D721Med (cell line): Measurements from ENCODE around the gene STX1A.

Source experiments
- DNase-seq: peaks from one replicate; pipeline ENCODE4 v3.0.0; 2011; ENCODE audit warnings: low spot score; ENCODE audit not compliant: insufficient read length
- FAIRE-seq: peaks from 2 replicates; lab custom pipeline; 2011; peaks lifted over from hg19 to GRCh38; lab: Jason Lieb, UNC
- TF ChIP-seq, protein P1 (sequence below): IDR thresholded peaks from 2 replicates; pipeline ENCODE4 v1.5.1; 2012; ENCODE audit warnings: mild to moderate bottlenecking, control low read depth; ENCODE audit not compliant: insufficient read depth; ENCODE audit errors: missing control alignments

The STX1A gene

DNA sequence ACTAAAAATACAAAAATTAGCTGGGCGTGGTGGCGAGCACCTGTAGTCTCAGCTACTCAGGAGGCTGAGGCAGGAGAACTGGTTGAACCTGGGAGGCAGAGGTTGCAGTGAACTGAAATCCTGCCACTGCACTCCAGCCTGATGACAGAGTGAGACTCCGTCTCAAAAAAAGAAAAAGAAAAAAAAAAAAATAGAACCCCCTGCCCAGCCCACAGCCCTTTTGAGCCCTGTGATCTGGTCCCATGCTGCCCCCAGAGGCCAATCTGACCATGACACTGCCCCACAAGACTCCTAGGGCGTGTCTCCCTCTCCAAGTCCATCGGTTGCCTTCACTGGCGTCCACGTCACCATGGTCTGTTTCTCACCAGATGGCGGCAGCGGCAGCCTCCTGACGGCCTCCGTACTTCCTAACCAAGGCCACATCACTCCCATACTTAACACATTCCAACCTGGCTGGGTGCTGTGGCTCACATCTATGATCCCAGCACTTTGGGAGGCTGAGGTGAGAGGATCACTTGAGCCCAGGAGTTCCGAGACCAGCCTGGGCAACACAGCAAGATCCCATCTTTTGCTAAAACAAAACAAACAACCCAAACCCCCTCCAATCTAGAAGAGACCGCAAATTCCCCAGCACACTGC, 18.0 kb downstream of the STX1A start:
- FAIRE-seq (no peak), DNase-seq (no peak)
- TF ChIP-seq, protein P1, sequence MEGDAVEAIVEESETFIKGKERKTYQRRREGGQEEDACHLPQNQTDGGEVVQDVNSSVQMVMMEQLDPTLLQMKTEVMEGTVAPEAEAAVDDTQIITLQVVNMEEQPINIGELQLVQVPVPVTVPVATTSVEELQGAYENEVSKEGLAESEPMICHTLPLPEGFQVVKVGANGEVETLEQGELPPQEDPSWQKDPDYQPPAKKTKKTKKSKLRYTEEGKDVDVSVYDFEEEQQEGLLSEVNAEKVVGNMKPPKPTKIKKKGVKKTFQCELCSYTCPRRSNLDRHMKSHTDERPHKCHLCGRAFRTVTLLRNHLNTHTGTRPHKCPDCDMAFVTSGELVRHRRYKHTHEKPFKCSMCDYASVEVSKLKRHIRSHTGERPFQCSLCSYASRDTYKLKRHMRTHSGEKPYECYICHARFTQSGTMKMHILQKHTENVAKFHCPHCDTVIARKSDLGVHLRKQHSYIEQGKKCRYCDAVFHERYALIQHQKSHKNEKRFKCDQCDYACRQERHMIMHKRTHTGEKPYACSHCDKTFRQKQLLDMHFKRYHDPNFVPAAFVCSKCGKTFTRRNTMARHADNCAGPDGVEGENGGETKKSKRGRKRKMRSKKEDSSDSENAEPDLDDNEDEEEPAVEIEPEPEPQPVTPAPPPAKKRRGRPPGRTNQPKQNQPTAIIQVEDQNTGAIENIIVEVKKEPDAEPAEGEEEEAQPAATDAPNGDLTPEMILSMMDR: peak; percentile 41

DNA sequence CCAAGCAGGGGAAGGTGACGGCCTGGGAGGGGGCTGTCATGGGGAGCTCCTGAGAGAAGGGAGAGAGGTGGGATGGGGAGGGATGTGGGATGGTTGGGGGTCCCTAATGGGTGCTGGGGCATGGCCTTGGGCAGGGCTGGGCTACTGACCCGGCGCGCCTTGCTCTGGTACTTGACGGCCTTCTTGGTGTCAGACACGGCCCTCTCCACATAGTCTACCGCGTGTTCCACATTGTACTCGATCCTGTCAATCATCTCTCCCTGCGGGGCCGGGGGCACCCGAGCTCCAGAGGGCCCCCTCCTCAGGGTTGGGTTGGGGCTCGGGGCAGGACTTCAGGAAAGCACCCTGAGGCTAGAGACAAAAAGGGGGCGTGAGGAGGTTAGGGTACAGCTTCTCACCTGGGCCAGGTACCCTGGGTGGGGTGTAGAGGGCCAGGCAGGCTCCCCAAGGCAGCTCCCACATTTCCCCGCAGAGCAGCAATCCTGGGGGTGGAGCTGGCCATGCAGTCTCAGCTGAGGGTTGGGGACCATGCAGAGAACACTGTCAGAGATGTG, 18.8 kb downstream of the STX1A start:
- DNase-seq: no peak
- no peak for FAIRE-seq
- TF ChIP-seq, protein P1: no peak

DNA sequence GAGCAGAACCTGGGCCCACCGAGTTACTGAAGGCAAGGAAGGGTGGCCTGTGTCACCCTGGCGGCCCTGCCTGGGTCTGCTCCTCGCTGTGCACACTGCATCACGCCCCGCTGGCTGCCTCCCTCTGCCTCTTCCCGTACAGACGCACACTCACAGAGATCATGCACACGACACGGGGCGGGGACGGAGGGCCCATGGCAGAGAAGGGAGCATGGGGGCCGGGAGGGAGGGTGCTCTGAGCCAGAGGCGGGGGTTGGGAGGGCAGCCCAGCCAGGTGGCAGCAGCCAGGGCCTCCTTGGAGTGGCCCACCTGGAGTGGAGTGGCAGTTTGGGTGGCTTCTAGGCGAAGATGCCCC, 19.4 kb downstream of the STX1A start:
- DNase-seq (no peak), FAIRE-seq (no peak)
- TF ChIP-seq, protein P1: no peak

DNA sequence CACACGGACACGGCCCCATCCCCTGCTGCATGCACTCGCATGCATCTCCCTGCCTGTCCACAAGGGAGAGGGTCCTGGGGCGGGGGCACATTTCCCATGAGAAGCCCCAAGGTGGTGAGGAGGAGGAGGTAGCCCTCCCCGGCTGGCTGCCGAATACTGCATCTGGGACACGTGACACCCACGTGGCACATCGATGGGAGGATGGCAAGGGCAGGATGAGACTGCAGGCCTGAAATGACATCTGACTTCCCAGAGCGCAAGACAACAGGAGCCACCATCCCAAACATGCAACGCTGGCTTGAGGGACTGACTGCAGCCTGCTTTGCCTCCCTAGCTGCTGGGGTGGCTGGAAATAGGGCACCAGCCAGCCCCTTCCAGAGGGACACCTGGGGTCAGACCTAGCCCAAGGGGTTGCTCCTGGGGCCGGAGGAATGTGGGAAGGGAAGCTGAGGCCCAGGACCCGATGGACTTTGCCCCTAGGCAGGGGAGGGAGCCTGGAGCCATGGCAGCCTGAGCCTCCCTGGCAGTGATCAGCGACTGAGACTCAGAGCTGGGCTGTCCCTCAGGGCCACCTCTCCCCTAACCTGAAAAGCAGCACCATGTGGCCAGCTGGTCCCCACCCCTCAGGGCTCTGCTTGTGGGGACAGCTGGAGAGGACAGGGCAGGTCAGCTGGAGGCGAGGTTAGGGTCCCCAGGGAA, 19.9 kb downstream of the STX1A start:
- DNase-seq (no peak), FAIRE-seq (no peak)
- TF ChIP-seq, protein P1: no peak

DNA sequence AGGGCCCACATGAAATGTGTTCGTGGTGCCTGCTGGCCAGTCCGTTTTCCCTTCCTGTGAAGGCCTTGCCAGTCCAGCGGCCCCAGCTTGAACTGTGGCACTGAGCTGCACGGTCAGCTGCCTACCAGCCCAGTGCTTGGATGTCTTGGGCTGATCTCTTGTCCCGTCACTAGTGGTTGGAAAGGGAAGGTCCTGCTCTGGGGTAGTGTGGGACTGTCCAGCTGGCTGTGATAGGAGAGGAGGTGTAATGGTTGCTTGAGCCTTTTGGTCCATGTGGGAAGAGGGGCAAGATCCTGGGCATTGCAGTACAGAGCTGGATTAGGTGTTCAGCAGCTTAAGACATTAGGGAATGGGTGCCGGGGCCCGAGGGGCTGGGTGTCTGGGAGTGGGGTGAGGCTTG, 21.1 kb downstream of the STX1A start:
- FAIRE-seq (no peak), DNase-seq (no peak)
- TF ChIP-seq, protein P1: no peak

DNA sequence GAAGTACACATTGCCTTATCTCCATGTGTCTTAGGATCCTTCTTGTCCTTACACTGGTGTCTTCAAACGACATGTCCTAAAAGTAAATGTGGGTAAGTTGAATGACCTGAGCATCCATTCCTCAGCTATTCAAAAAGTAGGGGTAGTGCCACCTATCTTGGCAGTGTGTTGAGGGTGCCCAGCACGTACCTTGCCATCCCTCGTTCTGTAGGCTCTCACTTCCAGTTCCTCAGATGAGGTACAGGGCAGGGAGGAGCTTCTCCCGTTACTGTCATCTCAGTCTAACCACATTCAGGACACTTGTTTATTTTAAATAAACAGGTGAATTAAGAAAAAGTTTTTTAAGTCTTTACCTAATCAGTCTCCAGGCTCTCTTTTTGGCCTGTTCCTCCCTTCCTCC, 23.1 kb downstream of the STX1A start:
- DNase-seq (no peak), FAIRE-seq (no peak)
- TF ChIP-seq, protein P1: no peak

DNA sequence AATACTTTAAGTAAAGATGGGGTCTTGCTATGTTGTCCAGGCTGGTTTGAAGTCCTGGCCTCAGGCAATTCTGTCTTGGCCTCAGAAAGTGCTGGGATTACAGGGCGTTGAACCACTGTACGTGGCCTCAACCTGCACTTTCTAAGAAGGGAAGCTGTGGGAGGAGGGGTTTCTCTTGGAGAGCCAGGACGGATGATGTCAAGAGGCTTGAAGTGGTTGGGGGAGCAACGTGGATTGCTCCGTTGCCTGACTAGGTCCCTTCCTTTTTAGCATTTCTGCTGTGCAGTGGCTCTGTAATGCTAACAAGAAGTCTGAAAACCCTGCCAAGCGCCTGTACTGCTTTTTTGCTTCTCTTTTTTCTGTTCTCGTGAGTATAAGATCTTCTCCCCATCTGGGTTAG, 28.8 kb downstream of the STX1A start:
- FAIRE-seq: no peak
- TF ChIP-seq, protein P1: no peak
- no peak for DNase-seq
